ENCODE measurements around the gene PHKG2.

Gene PHKG2

GRCh38 chr16:30753596-30753995, 5.4 kb downstream of the PHKG2 start:
- DNase-seq (ENCODE audit: low read depth), result no peak
- no peak for TF ChIP-seq CTCF (conservative IDR thresholded peaks at IDR 0.05; ENCODE audit: control insufficient read depth, insufficient read depth, low read depth, low read length)
- H3K4me3 ChIP-seq (ENCODE audit: control insufficient read depth, low read depth, low read length), result no peak overlapping the region

GRCh38 chr16:30755955-30756780, 7.9 kb downstream of the PHKG2 start:
- no peak for TF ChIP-seq CTCF (conservative IDR thresholded peaks at IDR 0.05; ENCODE audit: control insufficient read depth, insufficient read depth, low read depth, low read length)
- no peak for DNase-seq (ENCODE audit: low read depth)
- H3K4me3 ChIP-seq (ENCODE audit: control insufficient read depth, low read depth, low read length), result no peak overlapping the region

GRCh38 chr16:30756781-30757100, 8.5 kb downstream of the PHKG2 start:
- no peak overlapping the region for H3K4me3 ChIP-seq (ENCODE audit: control insufficient read depth, low read depth, low read length)
- no peak for DNase-seq (ENCODE audit: low read depth)
- TF ChIP-seq CTCF (conservative IDR thresholded peaks at IDR 0.05; ENCODE audit: control insufficient read depth, insufficient read depth, low read depth, low read length), result no peak

GRCh38 chr16:30757316-30757715, 9.1 kb downstream of the PHKG2 start:
- no peak overlapping the region for H3K4me3 ChIP-seq (ENCODE audit: control insufficient read depth, low read depth, low read length)
- DNase-seq (ENCODE audit: low read depth), result no peak
- no peak for TF ChIP-seq CTCF (conservative IDR thresholded peaks at IDR 0.05; ENCODE audit: control insufficient read depth, insufficient read depth, low read depth, low read length)

DNA sequence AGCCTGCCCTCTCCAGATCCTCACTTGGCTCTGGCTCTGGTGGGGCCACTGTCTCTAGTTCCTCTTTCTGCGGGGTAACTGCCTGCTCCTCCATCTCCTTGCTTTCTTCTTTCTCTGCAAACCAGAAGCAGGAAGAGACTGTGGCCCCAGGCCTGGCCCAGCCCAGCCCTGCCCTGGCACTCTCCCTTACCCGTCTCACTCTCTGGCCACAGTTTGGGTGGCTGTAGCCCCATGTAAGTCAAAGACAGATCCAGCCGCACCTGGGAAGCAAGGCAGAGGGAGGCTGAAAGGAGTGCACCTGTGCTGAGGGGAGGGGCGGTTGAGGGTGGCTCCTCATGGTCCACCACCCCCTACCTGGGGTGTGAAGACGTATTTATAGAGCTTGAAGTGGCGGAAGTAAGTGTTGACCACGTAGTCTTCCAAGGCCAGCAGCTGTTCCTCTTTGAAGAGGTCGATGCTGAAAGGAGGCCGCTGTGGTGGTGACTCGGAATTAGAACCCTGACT, 10.8 kb downstream of the PHKG2 start:
- DNase-seq (ENCODE audit: low read depth), result no peak
- no peak for TF ChIP-seq CTCF (conservative IDR thresholded peaks at IDR 0.05; ENCODE audit: control insufficient read depth, insufficient read depth, low read depth, low read length)
- H3K4me3 ChIP-seq (ENCODE audit: control insufficient read depth, low read depth, low read length), result no peak overlapping the region

DNA sequence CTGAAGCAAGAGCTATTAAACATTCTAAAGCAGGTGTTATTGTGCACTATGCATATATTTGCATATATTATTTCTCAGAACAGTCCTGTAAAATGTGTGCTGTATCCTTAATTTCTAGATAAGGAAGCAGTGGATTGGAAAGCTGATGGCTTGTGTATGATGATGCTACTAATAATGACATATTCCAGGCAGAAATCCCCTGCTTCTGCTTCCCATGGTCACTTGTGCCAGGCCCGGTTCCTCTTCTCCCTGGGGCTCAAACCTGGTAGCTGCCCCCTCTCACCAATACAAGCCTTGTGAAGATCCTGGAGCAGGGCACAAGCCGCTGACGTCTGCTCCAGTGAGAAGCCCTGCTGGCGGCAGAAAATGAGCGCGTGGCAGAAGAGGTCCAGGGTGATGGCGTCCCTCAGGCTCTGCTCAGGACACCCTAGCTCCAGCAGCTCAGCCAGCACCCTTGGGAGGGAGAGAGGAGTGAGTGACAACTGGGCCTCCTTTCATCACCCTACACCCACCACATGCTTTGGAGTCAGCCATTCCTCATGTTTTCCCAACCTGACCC, 11.9 kb downstream of the PHKG2 start:
- H3K4me3 ChIP-seq (ENCODE audit: control insufficient read depth, low read depth, low read length), result no peak overlapping the region
- no peak for DNase-seq (ENCODE audit: low read depth)

More for the DNA sequence above, 11.9 kb downstream of the PHKG2 start:
- TF ChIP-seq CTCF (conservative IDR thresholded peaks at IDR 0.05; ENCODE audit: control insufficient read depth, insufficient read depth, low read depth, low read length), result no peak
